HEK293T (cell line): ENCODE measurements around the gene ZBTB24.

Source experiments
- L3MBTL2 ChIP-seq: fragments of 450-650 bp; conservative IDR thresholded peaks from 2 replicates; pipeline ENCODE4 v1.6.1; 2016; ENCODE audit warnings: mild to moderate bottlenecking
- SP1 ChIP-seq: fragments of 450-650 bp; IDR thresholded peaks from 2 replicates; pipeline ENCODE4 v1.6.1; 2017
- TF ChIP-seq, protein P1 (sequence below): fragments of 450-650 bp; IDR thresholded peaks from 2 replicates; pipeline ENCODE4 v1.6.1; 2016

DNA sequence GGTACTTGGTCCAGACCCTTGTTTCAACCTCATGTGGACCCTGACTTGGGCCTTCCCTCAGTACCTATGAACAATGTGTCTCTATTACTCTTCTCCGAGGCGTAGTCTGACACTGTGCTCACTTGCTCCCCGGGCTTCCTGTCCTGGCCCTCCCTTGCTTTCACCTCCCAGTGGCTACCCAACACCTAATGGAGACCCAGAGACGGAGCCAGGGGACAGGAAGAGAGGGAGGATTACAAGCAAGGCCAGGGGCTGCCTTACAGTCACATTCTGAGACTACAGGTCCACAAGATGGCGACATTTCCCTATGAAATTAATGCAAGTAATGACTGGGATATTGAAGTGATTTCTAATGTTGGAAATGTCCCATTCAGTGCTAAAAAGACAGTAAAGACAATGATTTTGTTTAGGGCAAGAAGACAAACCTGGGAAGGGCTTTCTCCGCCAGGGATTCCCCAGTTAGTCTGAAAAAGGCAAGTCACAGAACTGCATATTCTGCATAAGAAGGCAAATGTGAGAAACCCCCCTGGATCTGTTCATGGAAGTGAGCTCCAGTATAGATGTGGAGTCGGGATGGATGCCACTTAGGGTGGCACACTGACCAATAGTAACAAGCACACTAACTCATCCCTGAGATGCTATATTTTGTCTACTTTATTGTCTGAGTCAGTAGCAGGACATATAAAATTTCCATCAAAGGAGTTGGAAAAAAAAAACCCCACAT lies 44.0 kb upstream of the ZBTB24 start:
- TF ChIP-seq, protein P1, sequence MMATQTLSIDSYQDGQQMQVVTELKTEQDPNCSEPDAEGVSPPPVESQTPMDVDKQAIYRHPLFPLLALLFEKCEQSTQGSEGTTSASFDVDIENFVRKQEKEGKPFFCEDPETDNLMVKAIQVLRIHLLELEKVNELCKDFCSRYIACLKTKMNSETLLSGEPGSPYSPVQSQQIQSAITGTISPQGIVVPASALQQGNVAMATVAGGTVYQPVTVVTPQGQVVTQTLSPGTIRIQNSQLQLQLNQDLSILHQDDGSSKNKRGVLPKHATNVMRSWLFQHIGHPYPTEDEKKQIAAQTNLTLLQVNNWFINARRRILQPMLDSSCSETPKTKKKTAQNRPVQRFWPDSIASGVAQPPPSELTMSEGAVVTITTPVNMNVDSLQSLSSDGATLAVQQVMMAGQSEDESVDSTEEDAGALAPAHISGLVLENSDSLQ = no peak
- TF ChIP-seq SP1 = no peak
- TF ChIP-seq L3MBTL2 = no peak
